Measurements from ENCODE around the gene FAM210A.

FAM210A gene

DNA sequence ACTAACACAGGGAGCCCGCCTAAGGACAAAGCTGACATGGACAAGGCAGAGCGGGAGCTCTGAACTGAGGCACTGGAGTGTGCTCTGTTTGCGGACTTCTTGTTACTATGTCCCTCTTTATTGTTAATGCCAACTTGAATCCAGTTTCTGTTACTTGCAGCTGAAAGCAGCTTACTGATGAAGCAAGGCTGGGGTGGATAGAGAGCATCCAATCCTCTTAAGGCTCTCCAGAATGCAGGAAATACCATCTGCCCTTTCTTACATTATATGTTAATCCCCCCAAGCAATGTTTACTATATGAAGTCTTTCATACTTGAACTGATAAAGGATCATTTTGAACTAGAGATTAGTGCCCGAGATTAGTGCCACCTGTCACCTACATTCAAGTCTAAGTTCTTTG is 9.4 kb downstream of the FAM210A start:
- H3K27me3 ChIP-seq (replicated peaks; ENCODE audit: insufficient read depth, low read length): no peaks in the 10 kb centered on the region
- TF ChIP-seq EZH2 (optimal IDR thresholded peaks at IDR 0.05; ENCODE audit: low read depth, low read length): no peak
- no peak for TF ChIP-seq CTCF (IDR thresholded peaks at IDR 0.05; ENCODE audit: low read length)
- no peak for TF ChIP-seq EZH2phosphoT487 (IDR thresholded peaks at IDR 0.05; ENCODE audit: low read length)
- DNase-seq: no peak
- H3K4me1 ChIP-seq (ENCODE audit: low read length): no peaks in the 10 kb centered on the region
- no peaks in the 10 kb centered on the region for H3K9me2 ChIP-seq (replicated peaks; ENCODE audit: insufficient read depth, low read length)
- peaks cover 99% of the 10 kb centered on the region for H3K79me2 ChIP-seq (ENCODE audit: low read length)
- H3K9ac ChIP-seq (ENCODE audit: low read length): no peak overlapping the region
- H3K9me3 ChIP-seq (replicated peaks; ENCODE audit: insufficient read depth, low read length): no peaks in the 10 kb centered on the region
- no peak overlapping the region for H3K27ac ChIP-seq (ENCODE audit: low read length)
- H2AFZ ChIP-seq (ENCODE audit: low read length): no peak overlapping the region
- H3F3A ChIP-seq (ENCODE audit: insufficient read depth, low read length): no peaks in the 10 kb centered on the region
- H3K4me2 ChIP-seq (ENCODE audit: low read depth, low read length): no peak overlapping the region
- no peaks in the 10 kb centered on the region; the same call in 1 of the 2 replicates for H3K36me3 ChIP-seq (replicated peaks; ENCODE audit: insufficient read depth, low read length)
- H4K20me1 ChIP-seq (ENCODE audit: insufficient read depth, low read length): peaks cover 25% of the 10 kb centered on the region; the same call in 1 of the 2 replicates
- H3K4me3 ChIP-seq (ENCODE audit: low read length): no peak overlapping the region

GRCh38 chr18:13715330-13715729 is 11.0 kb downstream of the FAM210A start:
- Histone ChIP-seq H3K27me3 (replicated peaks; ENCODE audit: insufficient read depth, low read length) (no peaks in the 10 kb centered on the region), H3K4me2 (ENCODE audit: low read depth, low read length) (no peak overlapping the region), H3F3A (ENCODE audit: insufficient read depth, low read length) (no peaks in the 10 kb centered on the region), H2AFZ (ENCODE audit: low read length) (no peak overlapping the region), H4K20me1 (ENCODE audit: insufficient read depth, low read length) (peaks cover 25% of the 10 kb centered on the region; the same call in 1 of the 2 replicates), H3K9me3 (replicated peaks; ENCODE audit: insufficient read depth, low read length) (no peaks in the 10 kb centered on the region), H3K27ac (ENCODE audit: low read length) (no peak overlapping the region), H3K4me3 (ENCODE audit: low read length) (no peak overlapping the region), H3K9me2 (replicated peaks; ENCODE audit: insufficient read depth, low read length) (no peaks in the 10 kb centered on the region), H3K4me1 (ENCODE audit: low read length) (no peaks in the 10 kb centered on the region), H3K79me2 (ENCODE audit: low read length) (peaks cover 99% of the 10 kb centered on the region), H3K36me3 (replicated peaks; ENCODE audit: insufficient read depth, low read length) (no peaks in the 10 kb centered on the region), H3K9ac (ENCODE audit: low read length) (no peak overlapping the region)
- DNase-seq: no peak
- TF ChIP-seq EZH2 (optimal IDR thresholded peaks at IDR 0.05; ENCODE audit: low read depth, low read length) (no peak), EZH2phosphoT487 (IDR thresholded peaks at IDR 0.05; ENCODE audit: low read length) (no peak)

- H3K36me3 ChIP-seq (replicated peaks; ENCODE audit: insufficient read depth, low read length): no peaks in the 10 kb centered on the region
- no peak overlapping the region for H3K27ac ChIP-seq (ENCODE audit: low read length)
- no peak overlapping the region for H3K4me2 ChIP-seq (ENCODE audit: low read depth, low read length)
- H3F3A ChIP-seq (ENCODE audit: insufficient read depth, low read length): no peaks in the 10 kb centered on the region
- H3K27me3 ChIP-seq (replicated peaks; ENCODE audit: insufficient read depth, low read length): no peaks in the 10 kb centered on the region
- no peaks in the 10 kb centered on the region for H3K9me2 ChIP-seq (replicated peaks; ENCODE audit: insufficient read depth, low read length)
- no peak for DNase-seq
- no peak overlapping the region for H3K4me3 ChIP-seq (ENCODE audit: low read length)
- H2AFZ ChIP-seq (ENCODE audit: low read length): no peak overlapping the region
- TF ChIP-seq EZH2phosphoT487 (IDR thresholded peaks at IDR 0.05; ENCODE audit: low read length) (no peak), EZH2 (optimal IDR thresholded peaks at IDR 0.05; ENCODE audit: low read depth, low read length) (no peak), CTCF (IDR thresholded peaks at IDR 0.05; ENCODE audit: low read length) (no peak)
- H3K9ac ChIP-seq (ENCODE audit: low read length): no peak overlapping the region
- H3K79me2 ChIP-seq (ENCODE audit: low read length): peaks cover 99% of the 10 kb centered on the region
- no peaks in the 10 kb centered on the region for H3K4me1 ChIP-seq (ENCODE audit: low read length)
- no peaks in the 10 kb centered on the region for H3K9me3 ChIP-seq (replicated peaks; ENCODE audit: insufficient read depth, low read length)
- H4K20me1 ChIP-seq (ENCODE audit: insufficient read depth, low read length): peaks cover 19% of the 10 kb centered on the region; the same call in 1 of the 2 replicates
These were observed 12.8 kb downstream of the FAM210A start for GRCh38 chr18:13713455-13714055.
